ENCODE data around the gene SRRM2.

Gene SRRM2

DNA sequence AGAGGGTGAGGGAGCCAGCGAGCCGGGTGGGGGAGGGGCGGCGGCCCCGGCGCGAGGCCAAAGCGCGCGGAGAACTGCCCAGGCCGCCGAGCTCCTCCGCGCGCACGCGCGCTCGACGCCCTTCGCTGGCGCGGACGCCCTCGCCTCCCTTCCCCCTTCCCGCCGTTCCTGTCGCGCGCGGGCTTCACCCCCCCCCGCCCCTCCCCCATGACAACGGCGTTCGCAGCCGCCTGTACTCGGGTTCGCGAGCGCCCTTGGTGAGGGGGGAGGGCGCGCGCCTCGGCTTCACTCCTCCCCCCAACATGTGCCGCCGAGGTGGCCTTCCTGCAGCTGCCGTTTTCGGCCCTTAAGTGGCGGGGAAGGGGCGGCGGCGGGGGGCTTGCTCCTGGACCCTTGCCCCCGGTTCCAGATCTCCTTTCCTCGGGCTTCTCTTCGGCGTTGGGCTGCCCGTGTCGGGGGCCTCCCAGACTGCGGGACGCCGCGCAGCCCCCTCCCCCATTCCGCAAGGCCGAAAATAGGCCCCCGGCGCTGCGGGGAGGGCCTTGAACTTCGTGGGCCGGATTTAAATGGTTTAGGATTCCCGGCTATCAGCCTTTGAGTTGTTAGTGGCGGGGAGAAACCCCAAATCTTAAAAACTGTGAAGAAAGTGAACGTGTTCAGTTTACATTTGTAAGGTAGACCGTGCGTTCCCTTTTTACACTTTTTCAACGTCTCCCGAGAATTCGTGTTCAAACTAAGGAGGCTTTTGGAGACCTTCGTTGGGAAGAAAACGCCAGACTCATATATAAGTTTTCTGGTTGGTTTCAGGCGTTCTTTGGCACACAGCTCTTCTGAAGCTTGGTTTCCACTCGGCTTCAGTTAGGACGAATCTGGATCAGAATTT, 653 bp downstream of the SRRM2 start:
- Histone ChIP-seq H3K36me3 (ENCODE audit: insufficient read depth, low read length) (peaks cover 12% of the 10 kb centered on the region), H3K4me1 (ENCODE audit: insufficient read depth, low read length) (peaks cover 18% of the 10 kb centered on the region), H3K9me3 (ENCODE audit: control insufficient read depth, insufficient read depth, low read length) (no peaks in the 10 kb centered on the region), H3K9ac (ENCODE audit: low read depth, low read length) (peak overlapping the region; percentile 97)

DNA sequence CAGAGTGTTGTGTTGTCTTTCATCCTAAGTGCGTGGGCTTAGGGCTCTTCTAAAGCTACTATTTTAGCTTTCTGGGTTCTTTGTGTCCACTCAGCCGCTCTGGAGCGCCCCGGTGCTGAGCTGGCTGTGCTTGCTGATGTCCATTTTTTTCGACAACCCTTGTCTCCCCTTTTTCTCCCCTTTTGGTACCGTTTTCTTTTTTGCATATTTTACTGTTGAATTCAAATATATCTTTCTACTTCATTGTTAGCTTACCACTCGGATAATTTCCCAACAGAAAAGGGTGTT, 1.2 kb downstream of the SRRM2 start:
- Histone ChIP-seq H3K36me3 (ENCODE audit: insufficient read depth, low read length) (peaks cover 18% of the 10 kb centered on the region), H3K4me1 (ENCODE audit: insufficient read depth, low read length) (peaks cover 18% of the 10 kb centered on the region), H3K9ac (ENCODE audit: low read depth, low read length) (peak overlapping the region; percentile 97), H3K9me3 (ENCODE audit: control insufficient read depth, insufficient read depth, low read length) (no peaks in the 10 kb centered on the region)

DNA sequence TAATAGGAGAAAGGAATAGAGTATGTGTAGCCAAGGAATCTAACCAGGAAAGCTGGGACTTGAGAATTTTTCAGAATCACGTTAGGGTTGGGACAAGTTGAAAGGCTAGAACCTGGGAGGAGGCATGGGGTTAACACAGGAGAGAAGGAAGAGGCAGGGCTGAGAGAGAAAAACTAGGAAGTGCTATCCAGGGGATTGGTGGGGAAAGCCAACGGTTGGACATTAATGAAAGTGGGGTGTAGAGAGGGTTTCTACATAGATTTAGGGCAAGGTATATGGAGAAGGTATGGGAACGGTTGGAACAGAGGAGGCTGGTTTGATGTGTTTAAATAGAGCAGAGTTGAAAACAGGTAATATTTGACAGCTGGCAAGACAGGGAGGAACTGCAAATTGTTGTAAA, 2.7 kb downstream of the SRRM2 start:
- no peak overlapping the region for H3K9ac ChIP-seq (ENCODE audit: low read depth, low read length)
- peaks cover 33% of the 10 kb centered on the region for H3K36me3 ChIP-seq (ENCODE audit: insufficient read depth, low read length)

GRCh38 chr16:2756288-2757015, 4.0 kb downstream of the SRRM2 start:
- H3K9me3 ChIP-seq (ENCODE audit: control insufficient read depth, insufficient read depth, low read length): no peaks in the 10 kb centered on the region; the same call in 1 of the 2 replicates
- H3K36me3 ChIP-seq (ENCODE audit: insufficient read depth, low read length): peaks cover 44% of the 10 kb centered on the region
- no peak overlapping the region for H3K9ac ChIP-seq (ENCODE audit: low read depth, low read length)
- peaks cover 16% of the 10 kb centered on the region for H3K4me1 ChIP-seq (ENCODE audit: insufficient read depth, low read length)

More for the DNA sequence above, 2.7 kb downstream of the SRRM2 start:
- Histone ChIP-seq H3K9me3 (ENCODE audit: control insufficient read depth, insufficient read depth, low read length) (no peaks in the 10 kb centered on the region), H3K4me1 (ENCODE audit: insufficient read depth, low read length) (peaks cover 18% of the 10 kb centered on the region)

DNA sequence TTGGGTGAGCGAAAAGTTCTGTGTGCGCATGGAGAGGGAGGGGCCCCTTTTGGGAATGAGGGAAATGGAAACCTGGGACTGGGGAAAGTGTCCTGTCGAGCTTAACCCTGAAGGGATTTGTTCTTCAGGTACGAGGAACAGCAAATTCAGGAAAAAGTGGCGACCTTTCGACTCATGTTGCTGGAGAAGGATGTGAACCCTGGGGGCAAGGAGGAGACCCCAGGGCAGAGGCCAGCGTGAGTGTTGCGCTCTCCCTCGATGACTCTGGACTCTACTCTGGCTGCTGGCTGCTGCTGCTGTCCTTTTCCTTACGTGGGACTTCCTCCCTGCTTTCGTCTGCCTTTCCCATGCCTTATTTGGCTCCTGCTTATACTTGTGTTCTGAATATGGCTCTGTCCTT, 4.9 kb downstream of the SRRM2 start:
- Histone ChIP-seq H3K9me3 (ENCODE audit: control insufficient read depth, insufficient read depth, low read length) (peaks cover 5% of the 10 kb centered on the region), H3K36me3 (ENCODE audit: insufficient read depth, low read length) (peaks cover 53% of the 10 kb centered on the region), H3K4me1 (ENCODE audit: insufficient read depth, low read length) (peaks cover 16% of the 10 kb centered on the region), H3K9ac (ENCODE audit: low read depth, low read length) (no peak overlapping the region)

DNA sequence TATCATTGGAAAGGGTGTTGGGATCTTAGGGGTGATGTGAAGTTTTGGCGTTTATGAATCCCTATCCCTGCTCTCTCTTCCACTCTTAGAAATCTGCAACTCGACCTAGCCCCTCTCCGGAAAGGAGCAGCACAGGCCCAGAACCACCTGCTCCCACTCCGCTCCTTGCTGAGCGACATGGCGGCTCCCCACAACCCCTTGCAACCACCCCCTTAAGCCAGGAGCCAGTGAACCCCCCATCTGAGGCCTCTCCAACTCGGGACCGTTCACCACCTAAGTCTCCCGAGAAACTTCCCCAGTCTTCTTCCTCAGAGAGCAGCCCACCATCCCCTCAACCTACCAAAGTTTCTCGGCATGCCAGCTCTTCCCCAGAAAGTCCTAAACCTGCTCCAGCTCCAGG, 9.0 kb downstream of the SRRM2 start:
- Histone ChIP-seq H3K9ac (ENCODE audit: low read depth, low read length) (no peak overlapping the region), H3K4me1 (ENCODE audit: insufficient read depth, low read length) (no peaks in the 10 kb centered on the region), H3K9me3 (ENCODE audit: control insufficient read depth, insufficient read depth, low read length) (peaks cover 7% of the 10 kb centered on the region), H3K36me3 (ENCODE audit: insufficient read depth, low read length) (peaks cover 93% of the 10 kb centered on the region)

- H3K9ac ChIP-seq (ENCODE audit: low read depth, low read length): no peak overlapping the region
- H3K9me3 ChIP-seq (ENCODE audit: control insufficient read depth, insufficient read depth, low read length): peaks cover 7% of the 10 kb centered on the region
- H3K4me1 ChIP-seq (ENCODE audit: insufficient read depth, low read length): no peaks in the 10 kb centered on the region
- peaks cover 97% of the 10 kb centered on the region for H3K36me3 ChIP-seq (ENCODE audit: insufficient read depth, low read length)
Observed at GRCh38 chr16:2761886-2762583, 9.6 kb downstream of the SRRM2 start.

DNA sequence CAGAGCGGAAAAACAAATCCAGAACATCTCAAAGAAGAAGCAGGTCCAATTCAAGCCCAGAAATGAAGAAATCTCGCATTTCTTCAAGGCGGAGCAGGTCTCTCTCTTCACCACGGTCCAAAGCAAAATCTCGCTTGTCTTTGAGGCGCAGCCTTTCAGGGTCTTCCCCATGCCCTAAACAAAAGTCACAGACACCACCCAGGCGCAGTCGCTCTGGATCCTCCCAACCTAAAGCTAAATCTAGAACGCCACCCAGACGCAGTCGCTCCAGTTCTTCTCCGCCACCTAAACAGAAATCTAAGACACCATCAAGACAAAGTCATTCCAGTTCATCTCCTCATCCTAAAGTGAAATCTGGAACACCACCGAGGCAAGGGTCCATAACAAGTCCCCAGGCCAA, 10.3 kb downstream of the SRRM2 start:
- H3K4me1 ChIP-seq (ENCODE audit: insufficient read depth, low read length): no peaks in the 10 kb centered on the region
- H3K9ac ChIP-seq (ENCODE audit: low read depth, low read length): no peak overlapping the region
- peaks cover 97% of the 10 kb centered on the region for H3K36me3 ChIP-seq (ENCODE audit: insufficient read depth, low read length)
- H3K9me3 ChIP-seq (ENCODE audit: control insufficient read depth, insufficient read depth, low read length): peaks cover 7% of the 10 kb centered on the region

GRCh38 chr16:2763173-2763572, 10.7 kb downstream of the SRRM2 start:
- no peak overlapping the region for H3K9ac ChIP-seq (ENCODE audit: low read depth, low read length)
- H3K4me1 ChIP-seq (ENCODE audit: insufficient read depth, low read length): no peaks in the 10 kb centered on the region; the same call in 1 of the 2 replicates
- peaks cover 7% of the 10 kb centered on the region for H3K9me3 ChIP-seq (ENCODE audit: control insufficient read depth, insufficient read depth, low read length)
- peaks cover 96% of the 10 kb centered on the region for H3K36me3 ChIP-seq (ENCODE audit: insufficient read depth, low read length)

DNA sequence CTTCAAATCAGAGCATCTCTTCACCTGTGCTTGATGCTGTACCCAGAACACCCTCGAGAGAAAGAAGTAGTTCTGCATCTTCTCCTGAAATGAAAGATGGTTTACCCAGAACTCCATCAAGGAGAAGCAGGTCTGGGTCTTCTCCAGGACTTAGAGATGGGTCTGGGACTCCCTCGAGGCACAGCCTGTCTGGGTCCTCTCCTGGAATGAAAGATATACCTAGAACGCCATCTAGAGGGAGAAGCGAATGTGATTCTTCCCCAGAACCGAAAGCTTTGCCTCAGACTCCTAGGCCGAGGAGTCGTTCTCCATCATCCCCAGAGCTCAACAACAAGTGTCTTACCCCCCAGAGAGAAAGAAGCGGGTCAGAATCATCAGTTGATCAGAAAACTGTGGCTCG, 12.3 kb downstream of the SRRM2 start:
- peaks cover 4% of the 10 kb centered on the region; the same call in 1 of the 2 replicates for H3K4me1 ChIP-seq (ENCODE audit: insufficient read depth, low read length)
- no peak overlapping the region for H3K9ac ChIP-seq (ENCODE audit: low read depth, low read length)
- H3K9me3 ChIP-seq (ENCODE audit: control insufficient read depth, insufficient read depth, low read length): peaks cover 7% of the 10 kb centered on the region
- peaks cover 92% of the 10 kb centered on the region for H3K36me3 ChIP-seq (ENCODE audit: insufficient read depth, low read length)

- Histone ChIP-seq H3K9ac (ENCODE audit: low read depth, low read length) (no peak overlapping the region), H3K36me3 (ENCODE audit: insufficient read depth, low read length) (peaks cover 83% of the 10 kb centered on the region), H3K4me1 (ENCODE audit: insufficient read depth, low read length) (peaks cover 4% of the 10 kb centered on the region; the same call in 1 of the 2 replicates), H3K9me3 (ENCODE audit: control insufficient read depth, insufficient read depth, low read length) (peaks cover 7% of the 10 kb centered on the region)
Observed at GRCh38 chr16:2765462-2766404, 13.3 kb downstream of the SRRM2 start.

- Histone ChIP-seq H3K36me3 (ENCODE audit: insufficient read depth, low read length) (peaks cover 80% of the 10 kb centered on the region), H3K4me1 (ENCODE audit: insufficient read depth, low read length) (peaks cover 4% of the 10 kb centered on the region; the same call in 1 of the 2 replicates), H3K9ac (ENCODE audit: low read depth, low read length) (no peak overlapping the region), H3K9me3 (ENCODE audit: control insufficient read depth, insufficient read depth, low read length) (peaks cover 7% of the 10 kb centered on the region)
Observed at GRCh38 chr16:2766430-2767139, 14.1 kb downstream of the SRRM2 start.

GRCh38 chr16:2767140-2767731, 14.8 kb downstream of the SRRM2 start:
- peaks cover 4% of the 10 kb centered on the region; the same call in 1 of the 2 replicates for H3K4me1 ChIP-seq (ENCODE audit: insufficient read depth, low read length)

More at GRCh38 chr16:2767140-2767731, 14.8 kb downstream of the SRRM2 start:
- no peak overlapping the region for H3K9ac ChIP-seq (ENCODE audit: low read depth, low read length)
- peaks cover 2% of the 10 kb centered on the region; the same call in 1 of the 2 replicates for H3K9me3 ChIP-seq (ENCODE audit: control insufficient read depth, insufficient read depth, low read length)
- peaks cover 76% of the 10 kb centered on the region for H3K36me3 ChIP-seq (ENCODE audit: insufficient read depth, low read length)
